Tibial nerve (tissue), 4 donors: ENCODE measurements around the gene SLC2A9. TPM values are rescaled to one million over a fixed set of nuclear protein-coding genes. Genes with fewer than 3 reads are reported as not detected.

Source experiments
- DNase-seq, 2 donors: peaks; one replicate each; pipeline ENCODE4 v3.0.0-alpha.2; 2019; ENCODE audit warnings: low spot score in 2 of 2
- H3K27ac ChIP-seq, 4 donors: fragments of 200-600 bp; sonication (generic) in 3 of 4; one replicate each; pipeline ENCODE4 v1.5.1; 2017 to 2019; ENCODE audit warnings: mild to moderate bottlenecking in 1 of 4
- H3K27me3 ChIP-seq, 2 donors: fragments of 200-600 bp; sonication (generic) in 1 of 2; one replicate each; pipeline versions ENCODE4 v1.5.1 to v1.6.0; 2017 to 2019
- H3K36me3 ChIP-seq, 3 donors: fragments of 200-600 bp; sonication (generic); one replicate each; pipeline ENCODE4 v1.5.1; 2018 to 2019
- H3K4me1 ChIP-seq, 4 donors: fragments of 200-600 bp; sonication (generic) in 3 of 4; one replicate each; pipeline ENCODE4 v1.5.1; 2017 to 2019
- H3K4me3 ChIP-seq, 4 donors: fragments of 200-600 bp; sonication (generic) in 3 of 4; one replicate each; pipeline ENCODE4 v1.5.1; 2017 to 2019; ENCODE audit warnings: mild to moderate bottlenecking in 1 of 4, moderate library complexity in 1 of 4
- H3K9me3 ChIP-seq, 4 donors: fragments of 200-600 bp; sonication (generic) in 3 of 4; one replicate each; pipeline ENCODE4 v1.5.1; 2017 to 2019
- EP300 ChIP-seq, 2 donors: sonication (generic); formaldehyde crosslinking; IDR thresholded peaks; one replicate each; pipeline ENCODE4 v1.6.1; 2017; ENCODE audit warnings: antibody characterized with exemption in 2 of 2, mild to moderate bottlenecking in 1 of 2
- POLR2A ChIP-seq, 2 donors: fragments of 450-650 bp; IDR thresholded peaks; one replicate each; pipeline ENCODE4 v1.6.1; 2017; ENCODE audit warnings: antibody characterized with exemption in 2 of 2, mild to moderate bottlenecking in 2 of 2, moderate library complexity in 2 of 2
- WGBS, 2 donors: methylation state at CpG; one replicate each; pipeline ENCODE4 v1.1.5; 2018; 5-methylcytosine and 5-hydroxymethylcytosine counted together
- total RNA-seq, 4 donors: library from RNA; depleted of rRNA; stranded (reverse); fragments of >200 nt; gene quantifications; one replicate each; pipeline ENCODE4 v1.1.0, GENCODE V29; 2016
- TF ChIP-seq, protein P1 (sequence below), 5 experiments: fragments of 200-600 bp in 3 of 5; fragments of 450-650 bp in 2 of 5; sonication (generic) in 3 of 5; IDR thresholded peaks; one replicate each; pipeline ENCODE4 v1.5.1; 2016 to 2019; ENCODE audit warnings: antibody characterized with exemption in 5 of 5, mild to moderate bottlenecking in 3 of 5, moderate library complexity in 2 of 5

Gene SLC2A9
- total RNA-seq, 4 donors from 2014 or later, result 2.7 to 10.7 (median 6.0) TPM

DNA sequence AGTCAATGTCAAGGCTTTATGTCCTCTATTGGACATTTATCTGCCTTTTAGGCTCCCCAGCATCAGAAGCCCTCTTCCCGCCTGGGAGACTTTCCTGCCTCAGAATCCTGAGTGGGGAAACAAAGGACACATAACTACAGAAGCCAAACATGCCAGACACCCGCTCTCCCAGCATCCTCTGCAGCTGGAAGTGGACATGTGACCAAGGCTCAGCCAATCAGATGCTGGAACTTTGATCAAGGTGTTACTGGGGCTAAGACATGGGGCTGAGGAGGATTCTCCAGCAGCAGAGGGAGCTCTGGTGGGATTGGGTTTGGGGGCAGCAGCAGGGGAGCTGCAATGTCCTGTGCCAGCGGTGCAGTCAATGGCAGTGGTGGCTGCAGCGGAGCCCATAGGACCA is 19.5 kb downstream of the SLC2A9 start:
- Histone ChIP-seq H3K36me3 (no peaks in the 10 kb centered on the region), H3K4me3 (no peak overlapping the region), H3K27ac (no peak overlapping the region), H3K27me3 (no peaks in the 10 kb centered on the region), H3K4me1 (peaks cover 0 to 22% (median 10%) of the 10 kb centered on the region in 4 donors), H3K9me3 (no peaks in the 10 kb centered on the region)
- TF ChIP-seq POLR2A (IDR thresholded peaks at IDR 0.05), result no peak
- no peak for TF ChIP-seq EP300 (IDR thresholded peaks at IDR 0.05)
- TF ChIP-seq, protein P1, sequence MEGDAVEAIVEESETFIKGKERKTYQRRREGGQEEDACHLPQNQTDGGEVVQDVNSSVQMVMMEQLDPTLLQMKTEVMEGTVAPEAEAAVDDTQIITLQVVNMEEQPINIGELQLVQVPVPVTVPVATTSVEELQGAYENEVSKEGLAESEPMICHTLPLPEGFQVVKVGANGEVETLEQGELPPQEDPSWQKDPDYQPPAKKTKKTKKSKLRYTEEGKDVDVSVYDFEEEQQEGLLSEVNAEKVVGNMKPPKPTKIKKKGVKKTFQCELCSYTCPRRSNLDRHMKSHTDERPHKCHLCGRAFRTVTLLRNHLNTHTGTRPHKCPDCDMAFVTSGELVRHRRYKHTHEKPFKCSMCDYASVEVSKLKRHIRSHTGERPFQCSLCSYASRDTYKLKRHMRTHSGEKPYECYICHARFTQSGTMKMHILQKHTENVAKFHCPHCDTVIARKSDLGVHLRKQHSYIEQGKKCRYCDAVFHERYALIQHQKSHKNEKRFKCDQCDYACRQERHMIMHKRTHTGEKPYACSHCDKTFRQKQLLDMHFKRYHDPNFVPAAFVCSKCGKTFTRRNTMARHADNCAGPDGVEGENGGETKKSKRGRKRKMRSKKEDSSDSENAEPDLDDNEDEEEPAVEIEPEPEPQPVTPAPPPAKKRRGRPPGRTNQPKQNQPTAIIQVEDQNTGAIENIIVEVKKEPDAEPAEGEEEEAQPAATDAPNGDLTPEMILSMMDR (IDR thresholded peaks at IDR 0.05), result no peak
- DNase-seq, result no peak
- 91 to 100% methylated on average over 4 of the region's 4 CpGs for WGBS, 2 donors

DNA sequence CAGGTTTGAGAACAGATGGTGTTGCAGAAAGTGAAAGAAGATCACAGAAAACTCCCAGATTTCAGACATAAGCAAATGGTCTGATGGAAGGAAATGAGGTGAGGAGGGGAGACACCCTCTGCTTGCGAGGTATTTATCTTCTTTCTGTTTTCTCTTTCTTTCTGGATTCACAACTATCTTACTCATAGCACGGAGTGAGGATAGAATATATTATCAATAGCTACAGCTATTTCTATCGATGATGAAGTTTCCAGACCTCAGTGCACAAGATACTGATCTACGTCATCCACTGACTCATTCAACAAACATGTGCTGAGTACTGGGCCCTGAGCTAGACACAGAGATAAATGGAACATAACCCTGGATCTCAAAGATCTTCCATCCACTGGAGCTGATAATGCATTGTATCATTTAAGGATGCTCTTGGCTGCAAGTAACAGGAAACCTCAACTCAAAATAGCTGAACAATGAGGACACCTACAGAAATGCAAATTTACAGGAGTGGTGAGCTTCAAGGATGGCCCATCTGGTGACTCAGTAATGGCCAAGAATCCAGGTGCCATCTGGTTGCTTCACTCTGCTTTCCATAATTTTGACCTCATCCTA is 21.2 kb downstream of the SLC2A9 start:
- WGBS, 2 donors, result 71 to 86% methylated on average over 4 of the region's 4 CpGs
- Histone ChIP-seq H3K4me3 (no peak overlapping the region), H3K27ac (no peak overlapping the region), H3K27me3 (no peaks in the 10 kb centered on the region), H3K36me3 (no peaks in the 10 kb centered on the region), H3K9me3 (no peaks in the 10 kb centered on the region), H3K4me1 (peaks cover 0 to 5% (median 0%) of the 10 kb centered on the region in 4 donors)
- DNase-seq, result no peak
- no peak for TF ChIP-seq POLR2A (IDR thresholded peaks at IDR 0.05)
- TF ChIP-seq, protein P1 (IDR thresholded peaks at IDR 0.05), result no peak
- no peak for TF ChIP-seq EP300 (IDR thresholded peaks at IDR 0.05)

- peaks cover 0 to 14% (median 0%) of the 10 kb centered on the region in 3 donors for H3K36me3 ChIP-seq
- peaks cover 0 to 4% (median 0%) of the 10 kb centered on the region in 4 donors for H3K4me1 ChIP-seq
- H3K9me3 ChIP-seq, result no peaks in the 10 kb centered on the region
- H3K27me3 ChIP-seq, result no peaks in the 10 kb centered on the region
- 56 to 77% methylated on average over 4 of the region's 4 CpGs for WGBS, 2 donors
- DNase-seq, result no peak
- no peak overlapping the region for H3K4me3 ChIP-seq
- no peak for TF ChIP-seq POLR2A (IDR thresholded peaks at IDR 0.05)
- no peak for TF ChIP-seq EP300 (IDR thresholded peaks at IDR 0.05)
- TF ChIP-seq, protein P1 (IDR thresholded peaks at IDR 0.05), result no peak
- no peak overlapping the region for H3K27ac ChIP-seq
Observed at GRCh38 chr4:9997886-9998285, 23.4 kb downstream of the SLC2A9 start.

GRCh38 chr4:9996319-9997110 is 24.8 kb downstream of the SLC2A9 start:
- Histone ChIP-seq H3K36me3 (peaks cover 0 to 23% (median 0%) of the 10 kb centered on the region in 3 donors), H3K27me3 (no peaks in the 10 kb centered on the region), H3K4me1 (peaks cover 0 to 4% (median 0%) of the 10 kb centered on the region in 4 donors), H3K27ac (no peak overlapping the region), H3K9me3 (peaks cover 0 to 4% (median 0%) of the 10 kb centered on the region in 4 donors), H3K4me3 (no peak overlapping the region)
- no peak for DNase-seq
- 64 to 76% methylated on average over 6 of the region's 6 CpGs for WGBS, 2 donors
- TF ChIP-seq, protein P1 (IDR thresholded peaks at IDR 0.05), result no peak

- DNase-seq, result no peak
- no peak overlapping the region for H3K27ac ChIP-seq
- H3K9me3 ChIP-seq, result peaks cover 0 to 5% (median 0%) of the 10 kb centered on the region in 4 donors
- 86 to 98% methylated on average over 3 of the region's 3 CpGs for WGBS, 2 donors
- H3K27me3 ChIP-seq, result no peaks in the 10 kb centered on the region
- peaks cover 0 to 32% (median 0%) of the 10 kb centered on the region in 3 donors for H3K36me3 ChIP-seq
- H3K4me1 ChIP-seq, result peaks cover 0 to 4% (median 0%) of the 10 kb centered on the region in 4 donors
- no peak overlapping the region for H3K4me3 ChIP-seq
- no peak for TF ChIP-seq EP300 (IDR thresholded peaks at IDR 0.05)
Observed at GRCh38 chr4:9994246-9994847, 26.9 kb downstream of the SLC2A9 start.
